HG03439 (cell line): Measurements from ENCODE around the gene WAC.
A peak's percentile ranks its signal among the peaks of the same experiment; 100 is the strongest.

ENCODE experiments used
- ATAC-seq: cut with Tn5 transposase; IDR thresholded peaks from one replicate; pipeline ENCODE4 v1.9.1; 2021; ENCODE audit warnings: mild to moderate bottlenecking, moderate library complexity; ENCODE audit not compliant: unreplicated experiment

Gene WAC

DNA sequence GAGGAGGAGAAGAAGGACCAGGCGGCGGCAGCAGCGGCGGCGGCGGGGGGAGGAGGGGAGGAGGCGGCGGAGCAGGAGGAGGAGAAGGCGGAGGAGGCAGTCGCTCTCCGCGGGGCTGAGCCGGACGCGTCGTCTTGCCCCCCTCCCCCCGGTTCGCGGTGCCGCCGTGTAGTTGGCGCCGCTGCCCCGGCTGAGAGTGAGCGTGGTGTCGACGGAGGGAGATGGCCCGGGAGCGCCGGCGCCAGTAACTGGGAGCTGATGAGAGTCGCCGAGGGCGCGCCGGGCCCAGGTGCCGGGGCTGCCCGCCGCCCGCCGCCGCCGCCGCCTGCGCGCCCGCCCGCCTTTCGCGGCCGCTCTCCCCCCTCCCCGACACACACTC, 257 bp downstream of the WAC start:
- peak; percentile 4 for ATAC-seq

DNA sequence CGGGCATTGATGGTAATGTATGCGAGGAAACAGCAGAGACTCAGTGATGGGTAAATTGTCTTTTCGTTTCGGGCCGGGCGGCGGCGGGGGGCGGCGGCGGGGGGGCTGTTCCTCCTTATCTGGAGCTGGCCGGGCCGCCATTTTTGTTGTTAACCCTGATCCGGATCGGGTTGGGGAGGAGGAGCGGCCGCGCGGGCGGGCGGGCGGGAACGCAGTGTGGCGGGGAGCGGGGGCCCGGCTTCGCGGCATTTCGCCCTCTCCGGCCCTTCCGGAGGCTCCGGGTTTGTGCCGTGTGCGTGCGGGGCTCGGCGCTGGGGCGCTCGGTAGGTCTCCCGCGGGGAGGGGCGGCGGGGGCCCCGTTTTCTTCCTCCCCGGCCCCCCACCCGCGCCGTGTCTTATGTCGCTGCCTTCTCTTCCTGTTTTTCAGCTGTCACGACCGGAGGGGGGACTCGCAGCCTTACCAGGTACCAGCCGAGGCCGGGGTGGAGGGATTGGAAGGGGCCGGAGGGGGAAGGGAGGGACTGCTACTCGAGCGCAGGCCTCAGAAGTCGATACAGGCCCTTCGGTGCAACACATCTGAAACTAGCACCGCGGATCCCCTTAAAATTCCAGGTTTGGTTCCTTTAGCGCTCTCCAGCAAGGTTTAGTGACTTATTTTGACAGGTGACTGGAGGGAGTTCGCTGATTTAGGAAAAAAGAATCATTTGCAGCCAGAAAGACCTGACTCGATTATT, 820 bp downstream of the WAC start:
- ATAC-seq, result peak; percentile 18

DNA sequence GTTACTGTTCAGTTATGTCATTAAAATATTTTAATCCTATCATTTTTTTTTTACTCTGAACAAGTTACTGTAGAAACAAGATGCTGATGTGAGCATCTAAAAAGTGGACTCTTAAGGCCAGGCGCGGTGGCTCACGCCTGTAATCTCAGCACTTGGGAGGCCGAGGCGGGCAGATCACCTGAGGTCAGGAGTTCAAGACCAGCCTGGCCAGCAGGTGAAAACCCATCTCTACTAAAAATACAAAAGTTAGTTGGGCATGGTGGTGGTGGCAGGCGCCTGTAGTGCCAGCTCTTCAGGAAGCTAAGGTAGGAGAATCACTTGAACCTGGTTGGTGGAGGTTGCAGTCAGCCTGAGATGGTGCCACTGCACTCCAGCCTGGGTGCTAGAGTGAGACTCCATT, 2.9 kb downstream of the WAC start:
- ATAC-seq, result no peak

DNA sequence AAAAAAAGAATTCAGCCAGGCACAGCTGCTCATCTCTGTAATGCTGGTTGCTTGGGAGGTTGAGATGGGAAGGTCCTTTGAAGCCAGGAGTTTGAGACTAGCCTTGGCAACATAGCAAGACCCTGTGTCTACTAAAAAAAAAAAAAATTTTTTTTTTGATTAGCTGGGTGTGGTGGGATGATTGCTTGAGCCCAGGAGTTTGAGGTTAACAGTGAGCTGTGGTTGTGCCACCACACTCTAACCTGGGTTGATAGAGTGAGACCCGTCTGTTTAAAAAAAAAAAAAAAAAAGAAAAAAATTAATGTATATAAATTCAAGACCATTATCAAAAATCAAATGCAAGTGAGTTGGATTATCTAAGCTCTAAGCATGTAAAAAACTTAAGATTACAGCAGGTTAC, 5.7 kb downstream of the WAC start:
- no peak for ATAC-seq

DNA sequence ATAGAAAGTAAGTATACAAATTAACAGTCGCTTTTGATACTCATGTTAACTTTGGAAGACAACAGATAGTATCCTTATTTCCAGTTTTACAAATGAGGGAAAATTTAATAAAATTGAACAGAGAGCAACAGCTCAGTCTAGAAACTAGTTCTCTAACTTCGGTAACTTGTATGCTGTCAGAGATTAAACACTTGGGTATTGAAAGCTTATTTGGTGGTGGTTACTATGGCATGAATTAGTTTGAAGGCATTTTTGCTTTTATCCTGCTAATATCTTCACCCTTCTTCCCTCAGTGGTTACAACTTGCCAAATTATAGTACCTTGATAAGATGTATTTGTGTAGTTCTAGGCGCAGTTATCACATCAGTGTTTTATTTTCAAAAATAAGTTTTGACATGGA, 7.2 kb downstream of the WAC start:
- no peak for ATAC-seq

DNA sequence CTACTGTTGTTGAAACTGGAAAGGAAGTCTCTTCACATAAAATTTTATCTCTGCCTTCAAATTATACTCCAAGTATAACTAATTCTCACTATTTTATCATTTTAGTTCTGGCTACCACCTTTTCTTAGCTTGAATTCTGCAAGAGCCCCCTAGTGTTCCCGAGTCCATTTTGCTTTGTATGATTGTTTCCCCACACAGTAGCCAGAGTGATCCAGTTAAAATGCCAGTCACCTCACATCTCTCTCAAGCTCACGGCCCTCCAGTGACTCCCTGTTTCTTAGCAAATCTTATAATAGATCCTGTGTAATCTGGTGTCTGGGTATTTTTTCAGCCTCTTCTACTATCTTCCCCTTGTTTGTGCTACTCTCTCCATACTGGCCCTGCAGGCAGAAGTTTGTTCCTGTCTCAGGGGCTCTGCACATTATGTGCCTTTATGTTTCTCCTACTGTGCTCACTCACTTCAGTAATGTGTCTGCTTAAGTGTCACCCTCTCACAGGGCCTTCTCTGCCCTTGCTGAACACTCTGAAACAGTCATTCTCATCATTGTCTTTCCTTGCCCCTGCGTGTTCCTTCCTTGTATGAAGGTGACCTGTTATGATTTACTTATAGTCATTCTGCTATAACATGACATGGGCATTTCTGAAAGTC, 8.9 kb downstream of the WAC start:
- no peak for ATAC-seq

DNA sequence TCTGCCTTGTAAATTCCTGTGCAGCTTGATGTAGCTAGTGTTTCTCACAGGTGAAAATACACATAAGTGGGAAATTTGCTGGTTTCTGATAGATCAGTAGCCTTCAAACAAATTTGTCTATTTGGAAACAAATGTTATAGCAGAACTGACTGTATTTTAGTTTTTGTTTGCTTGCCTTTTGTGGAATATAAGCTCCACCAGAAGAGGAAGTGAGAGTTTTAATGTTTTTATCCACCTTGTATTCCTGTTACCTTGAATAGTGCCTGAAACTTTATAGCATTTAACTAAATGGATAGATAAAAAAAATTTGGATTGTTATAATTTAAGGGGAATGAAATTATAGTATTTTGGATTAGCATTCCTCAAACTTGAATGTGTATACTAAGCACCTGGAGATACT, 9.8 kb downstream of the WAC start:
- ATAC-seq, result no peak

DNA sequence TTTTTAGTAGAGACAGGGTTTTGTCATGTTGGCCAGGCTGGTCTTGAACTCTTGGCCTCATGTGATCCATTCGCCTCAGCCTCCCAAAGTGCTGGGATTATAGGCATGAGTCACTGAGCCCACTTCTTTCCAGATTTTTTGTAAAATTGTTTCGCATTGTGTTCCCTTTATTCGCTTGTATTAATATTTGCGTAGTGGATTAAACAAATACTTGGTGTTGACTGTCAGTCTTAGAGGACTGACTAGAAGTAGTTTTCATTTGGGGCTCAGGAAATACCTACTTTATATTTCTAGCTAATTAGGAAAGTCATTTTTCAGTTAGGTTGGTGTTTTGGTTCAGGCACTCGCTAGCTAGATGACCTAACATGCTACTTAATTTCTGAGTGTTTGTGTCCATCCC, 11.1 kb downstream of the WAC start:
- ATAC-seq, result no peak

DNA sequence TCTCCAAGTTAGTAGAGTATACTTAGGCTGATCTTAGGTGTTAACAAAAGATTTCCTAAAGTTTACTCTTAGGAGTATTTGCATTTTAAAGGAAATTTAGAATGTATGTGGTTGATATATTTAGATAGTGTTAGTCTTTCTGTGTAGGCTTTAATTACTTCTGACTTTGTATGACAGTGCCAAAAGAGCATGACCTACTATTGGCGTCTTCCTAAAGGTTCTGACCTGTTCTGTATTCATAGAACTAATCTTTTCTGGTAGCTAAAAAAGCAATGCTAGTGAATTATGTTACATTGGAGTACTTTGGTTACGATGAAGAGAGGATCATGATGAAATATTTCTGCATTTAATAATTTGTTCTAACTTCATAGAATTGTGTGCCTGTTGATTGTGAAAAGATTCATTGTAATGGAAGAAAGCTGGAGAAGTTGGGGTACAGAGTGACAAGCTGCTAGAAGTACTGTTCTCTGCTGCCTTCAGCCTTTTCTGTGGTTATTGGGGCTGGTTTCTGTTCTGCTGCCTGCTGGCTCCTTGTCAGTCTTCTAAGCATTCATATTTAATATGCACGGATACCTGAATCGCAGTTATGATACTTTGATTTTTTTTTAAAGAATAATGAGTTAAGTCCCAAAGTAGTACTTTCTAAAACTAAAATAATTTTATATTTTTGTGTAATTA, 13.2 kb downstream of the WAC start:
- ATAC-seq, result peak; percentile 55

DNA sequence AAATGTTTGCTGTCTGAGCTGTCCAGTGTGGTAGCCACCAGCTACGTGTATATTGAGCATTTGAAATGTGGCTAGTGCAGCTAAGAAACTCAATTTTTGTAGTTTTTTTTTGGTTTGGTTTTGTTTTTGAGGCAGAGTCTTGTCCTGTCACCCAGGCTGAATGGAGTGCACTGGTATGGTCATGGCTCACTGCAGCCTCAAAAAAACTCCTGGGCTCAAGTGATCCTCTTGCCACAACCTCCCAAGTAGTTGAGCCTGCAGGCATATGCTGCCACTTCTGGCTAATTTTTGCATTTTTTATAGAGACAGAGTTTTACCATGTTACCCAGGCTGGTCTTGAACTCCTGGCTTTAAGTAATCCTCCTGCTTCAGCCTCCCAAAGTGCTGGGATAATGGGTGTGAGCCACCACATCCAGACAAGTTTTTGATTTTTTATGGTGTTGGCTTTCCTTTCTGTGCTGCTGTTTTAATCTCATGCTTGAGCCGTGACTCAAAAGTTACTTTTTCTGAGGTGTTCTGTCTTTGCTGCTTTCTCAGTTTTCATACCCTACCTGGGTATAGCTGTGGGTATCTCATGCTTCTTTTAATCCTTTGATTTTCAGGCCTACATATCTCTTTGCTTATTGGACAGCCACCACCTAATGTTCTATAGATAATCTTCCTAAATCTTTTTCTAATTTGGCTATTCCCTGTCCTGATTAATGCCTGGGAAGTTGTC, 16.0 kb downstream of the WAC start:
- no peak for ATAC-seq

DNA sequence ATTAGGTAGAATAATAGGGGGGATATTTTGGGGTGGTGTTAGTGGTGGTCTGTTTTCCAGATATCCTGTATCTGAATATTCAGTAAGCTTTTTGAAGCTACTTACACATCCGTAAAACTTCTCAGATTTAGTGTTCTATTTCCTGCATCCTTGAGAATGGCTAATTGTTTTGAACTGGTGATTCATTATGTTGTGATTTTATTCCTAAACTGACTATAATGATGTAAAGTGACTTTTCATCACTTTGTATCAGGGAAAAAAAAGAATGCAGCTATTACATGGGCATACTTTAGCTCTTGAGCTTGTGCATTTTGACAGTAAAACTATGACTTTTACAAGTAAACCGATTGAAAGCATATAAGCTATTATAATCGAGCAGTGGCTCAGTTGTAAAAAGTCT, 18.2 kb downstream of the WAC start:
- no peak for ATAC-seq

DNA sequence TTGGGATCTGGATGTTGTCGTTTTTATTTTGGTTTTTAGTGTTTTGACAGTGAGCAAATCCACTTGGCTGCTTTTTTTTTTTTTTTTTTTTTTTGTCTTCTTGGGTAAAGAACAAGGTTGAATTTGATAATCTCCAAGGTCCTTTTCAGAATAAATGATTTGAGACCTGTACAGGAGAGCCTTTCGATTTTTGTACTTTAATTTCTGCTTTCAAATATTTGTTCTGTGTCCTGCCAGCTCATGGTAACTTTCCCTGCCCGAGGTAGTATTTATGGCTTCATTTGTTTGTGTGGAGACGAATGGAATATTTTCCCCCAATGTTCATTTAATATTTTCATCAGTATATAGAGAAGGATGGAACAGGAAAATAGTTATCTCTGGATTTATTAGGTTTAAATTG, 19.9 kb downstream of the WAC start:
- ATAC-seq, result no peak

DNA sequence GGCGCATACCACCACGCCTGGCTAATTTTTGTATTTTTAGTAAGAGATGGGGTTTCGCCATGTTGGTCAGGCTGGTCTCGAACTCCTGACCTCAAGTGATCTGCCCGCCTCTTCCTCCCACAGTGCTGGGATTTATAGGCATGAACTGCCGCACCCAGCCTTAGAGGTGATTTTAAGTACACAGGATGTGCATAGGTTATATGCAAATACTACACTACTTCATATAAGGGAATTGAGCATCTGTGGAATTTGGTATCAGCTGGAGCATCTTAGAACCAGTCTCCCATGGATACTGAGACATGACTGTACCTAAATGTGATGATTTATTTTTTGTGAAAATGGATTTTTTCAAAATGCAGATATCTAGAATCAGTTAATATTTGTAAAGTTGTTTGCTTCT, 21.1 kb downstream of the WAC start:
- no peak for ATAC-seq

DNA sequence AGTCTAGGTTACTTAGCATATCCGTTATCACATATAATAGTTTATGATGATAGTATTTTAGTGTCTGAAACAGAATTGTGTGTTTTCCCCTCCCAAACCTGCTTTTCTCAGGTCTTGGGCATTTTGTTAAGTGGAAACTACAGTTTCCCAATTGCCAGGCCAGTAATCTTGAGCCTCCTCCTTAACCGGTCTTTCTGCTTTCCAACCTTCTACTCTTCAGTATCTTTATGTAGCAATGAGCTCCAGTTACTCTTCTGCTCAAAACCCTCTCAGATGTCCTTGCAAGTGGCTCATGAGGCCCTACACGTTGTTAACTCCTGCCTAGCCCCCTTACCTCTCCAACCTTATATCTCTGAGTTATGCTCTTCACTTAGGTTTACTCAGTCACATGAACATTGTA, 22.0 kb downstream of the WAC start:
- ATAC-seq, result no peak

DNA sequence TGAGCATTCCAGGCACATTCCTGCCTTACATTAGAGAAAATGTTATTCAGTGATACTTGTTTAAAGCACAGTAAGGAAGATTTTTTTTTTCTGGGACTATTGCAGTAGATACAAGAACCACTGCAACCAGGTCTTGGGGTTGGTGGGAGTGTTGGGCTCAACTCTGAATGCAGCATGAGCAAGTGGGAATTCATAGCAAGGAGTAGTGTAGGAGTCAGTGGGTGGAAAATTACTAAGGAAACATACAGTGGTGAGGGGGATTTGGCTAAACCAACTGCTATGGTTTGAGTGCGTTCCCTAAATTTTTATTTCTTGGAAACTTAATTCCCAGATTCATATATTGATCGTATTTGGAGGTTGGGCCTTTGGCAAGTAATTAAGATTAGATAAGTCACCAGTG, 22.4 kb downstream of the WAC start:
- no peak for ATAC-seq

DNA sequence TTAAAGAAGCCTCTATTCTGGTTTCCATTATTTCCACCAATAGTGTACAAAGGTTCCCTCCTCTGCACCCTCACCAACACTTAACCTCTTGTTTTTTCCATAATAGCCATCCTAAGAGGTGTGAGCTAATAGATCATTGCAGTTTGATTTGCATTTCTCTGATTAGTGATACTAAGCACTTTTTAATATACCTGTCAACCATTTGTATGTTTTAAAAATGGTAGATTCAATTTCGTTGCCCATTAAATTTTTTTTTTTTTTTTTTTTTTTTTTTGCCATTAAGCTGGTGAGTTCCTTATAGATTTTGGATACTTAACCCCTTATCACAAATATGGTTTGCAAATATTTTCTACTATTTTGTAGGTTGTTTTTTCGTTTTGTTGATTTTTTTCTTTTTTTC, 23.2 kb downstream of the WAC start:
- no peak for ATAC-seq

DNA sequence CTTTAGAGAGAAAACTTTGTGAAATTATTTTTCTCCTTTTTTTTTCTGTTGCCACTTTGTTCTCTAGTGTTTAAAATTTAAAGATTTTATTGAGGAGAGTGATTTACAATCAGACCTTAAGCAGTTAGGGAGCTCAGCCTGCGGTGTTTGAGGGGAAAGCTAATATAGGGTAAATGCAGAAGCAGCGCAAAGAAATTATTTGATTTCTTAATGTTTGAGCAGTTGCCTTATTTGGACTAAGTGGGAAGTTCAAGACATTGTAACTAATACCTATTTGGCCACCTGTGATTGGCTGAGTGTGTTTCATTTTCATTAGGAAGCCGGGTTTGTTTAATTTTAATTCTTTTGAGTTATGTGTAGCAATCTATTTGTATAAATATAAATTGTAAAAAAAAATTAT, 25.3 kb downstream of the WAC start:
- no peak for ATAC-seq

DNA sequence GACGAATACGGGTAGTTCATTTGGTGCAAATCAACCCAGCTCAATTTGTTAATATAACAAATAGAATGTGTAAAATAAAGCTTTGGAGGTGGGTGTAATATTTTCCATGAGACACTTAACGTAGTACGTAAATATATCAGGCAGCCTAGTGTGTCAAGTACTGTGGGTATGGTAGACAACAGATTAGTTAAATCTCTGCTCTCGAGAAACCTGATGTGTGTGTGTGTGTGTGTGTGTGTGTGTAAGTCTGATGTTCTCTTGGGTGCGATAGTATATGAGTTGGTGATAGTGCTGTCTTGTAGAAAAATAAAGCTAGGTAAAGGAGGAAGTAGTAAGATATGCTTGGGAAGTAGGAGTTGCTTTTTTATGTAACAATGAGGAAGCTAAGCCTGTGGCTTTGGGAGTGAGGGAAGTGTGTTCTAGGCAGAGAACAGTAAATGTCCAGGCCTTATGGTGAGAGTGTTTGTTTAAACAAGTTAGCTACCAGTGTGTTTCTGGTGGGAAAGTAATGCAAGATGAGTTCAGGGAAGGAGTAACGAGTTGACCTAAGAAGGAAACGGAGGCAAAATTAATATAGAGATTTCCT, 26.1 kb downstream of the WAC start:
- no peak for ATAC-seq

DNA sequence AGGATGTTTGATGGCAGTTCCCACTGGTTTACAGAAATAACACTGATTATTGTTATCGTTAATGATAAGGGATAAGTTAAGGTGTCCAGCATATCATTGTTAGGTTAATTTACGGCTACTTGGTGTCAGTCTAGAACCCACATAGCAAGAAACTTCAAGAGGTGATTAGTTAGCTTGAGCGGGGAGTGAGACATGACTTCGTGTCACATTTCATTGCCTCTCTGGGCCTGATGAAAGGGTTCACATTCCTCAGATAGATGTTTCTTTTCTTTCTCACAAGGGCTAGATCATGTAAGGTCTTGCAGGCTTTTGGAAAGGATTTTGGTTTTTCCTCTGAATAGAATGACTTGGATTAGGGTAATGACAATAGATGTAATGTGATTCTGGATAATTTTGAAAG, 26.7 kb downstream of the WAC start:
- no peak for ATAC-seq

DNA sequence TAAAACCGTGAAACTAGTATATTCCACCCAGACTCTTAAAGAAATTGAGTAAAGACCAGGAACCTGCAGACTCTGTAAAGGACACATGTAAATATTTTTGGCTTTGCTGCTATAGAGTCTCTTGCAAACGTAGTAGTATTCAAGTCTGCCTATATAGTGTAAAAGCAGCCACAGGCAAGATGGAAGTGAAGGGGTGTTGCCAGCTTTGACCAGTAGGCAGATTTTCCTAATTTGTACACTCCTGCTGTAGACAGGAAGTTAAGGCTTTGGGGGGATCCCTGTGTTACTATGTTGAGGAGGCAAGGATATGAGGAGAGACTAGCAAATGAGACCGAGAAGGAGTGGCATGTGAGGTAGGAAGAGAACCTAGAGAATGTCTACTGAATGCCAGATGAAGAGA, 27.7 kb downstream of the WAC start:
- no peak for ATAC-seq

DNA sequence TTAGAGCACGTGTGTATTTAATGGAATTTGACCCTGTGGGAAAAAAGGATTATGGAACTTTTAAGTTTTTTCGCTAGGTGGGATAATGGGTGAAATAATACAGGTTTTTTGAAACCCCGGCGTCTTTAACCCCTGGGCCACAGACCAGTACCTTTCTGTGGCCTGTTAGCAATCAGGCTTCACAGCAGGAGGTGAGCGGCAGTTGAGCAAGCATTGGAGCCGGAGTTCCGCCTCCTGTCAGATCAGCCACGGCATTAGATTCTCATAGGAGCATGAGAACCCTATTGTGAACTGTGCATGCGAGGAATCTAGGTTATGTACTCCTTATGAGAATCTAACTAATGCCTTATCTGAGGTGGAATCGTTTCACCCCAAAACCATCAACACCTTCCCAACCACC, 28.6 kb downstream of the WAC start:
- no peak for ATAC-seq
